ENCODE measurements around the gene NCF4. TPM values are rescaled to one million over a fixed set of nuclear protein-coding genes. Genes with fewer than 3 reads are reported as not detected.

NCF4 gene
- total and polyA plus RNA-seq, 2 donors (not counting 1 experiment from before 2014, with no cell fraction given): 118 to 175 TPM

GRCh38 chr22:36899498-36899897 is 38.7 kb downstream of the NCF4 start:
- 80% methylated on average over 1 of the region's 1 CpG for WGBS (ENCODE audit: insufficient coverage)
- H3K9me3 ChIP-seq (ENCODE audit: control extremely low read depth in 1 of 3, control insufficient read depth in 2 of 3, insufficient read depth in 1 of 3, low read length in 2 of 3): peaks cover 0 to 22% (median 12%) of the 10 kb centered on the region in 3 donors
- TF ChIP-seq, protein P1, sequence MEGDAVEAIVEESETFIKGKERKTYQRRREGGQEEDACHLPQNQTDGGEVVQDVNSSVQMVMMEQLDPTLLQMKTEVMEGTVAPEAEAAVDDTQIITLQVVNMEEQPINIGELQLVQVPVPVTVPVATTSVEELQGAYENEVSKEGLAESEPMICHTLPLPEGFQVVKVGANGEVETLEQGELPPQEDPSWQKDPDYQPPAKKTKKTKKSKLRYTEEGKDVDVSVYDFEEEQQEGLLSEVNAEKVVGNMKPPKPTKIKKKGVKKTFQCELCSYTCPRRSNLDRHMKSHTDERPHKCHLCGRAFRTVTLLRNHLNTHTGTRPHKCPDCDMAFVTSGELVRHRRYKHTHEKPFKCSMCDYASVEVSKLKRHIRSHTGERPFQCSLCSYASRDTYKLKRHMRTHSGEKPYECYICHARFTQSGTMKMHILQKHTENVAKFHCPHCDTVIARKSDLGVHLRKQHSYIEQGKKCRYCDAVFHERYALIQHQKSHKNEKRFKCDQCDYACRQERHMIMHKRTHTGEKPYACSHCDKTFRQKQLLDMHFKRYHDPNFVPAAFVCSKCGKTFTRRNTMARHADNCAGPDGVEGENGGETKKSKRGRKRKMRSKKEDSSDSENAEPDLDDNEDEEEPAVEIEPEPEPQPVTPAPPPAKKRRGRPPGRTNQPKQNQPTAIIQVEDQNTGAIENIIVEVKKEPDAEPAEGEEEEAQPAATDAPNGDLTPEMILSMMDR (IDR thresholded peaks at IDR 0.05): no peak
- no peak for TF ChIP-seq EZH2 (IDR thresholded peaks at IDR 0.05; ENCODE audit: borderline replicate concordance, insufficient read depth, low read depth, low read length, poor library complexity, severe bottlenecking)
- H3K4me3 Mint-ChIP-seq: no peak overlapping the region
- peaks cover 4% of the 10 kb centered on the region for H3K4me1 Mint-ChIP-seq
- no peaks in the 10 kb centered on the region for H3K79me2 ChIP-seq (ENCODE audit: control insufficient read depth, insufficient read depth, low read length)
- H3K36me3 ChIP-seq (replicated peaks in 1 of 2; ENCODE audit: control extremely low read depth in 1 of 2, control insufficient read depth in 1 of 2, extremely low read depth in 1 of 2, insufficient read depth in 2 of 2, low read length in 1 of 2): no peaks in the 10 kb centered on the region
- H3K4me2 ChIP-seq (replicated peaks; ENCODE audit: low read depth, low read length, poor library complexity, severe bottlenecking): no peak overlapping the region
- H3K27ac ChIP-seq (ENCODE audit: low read length in 2 of 2): no peak overlapping the region
- no peak overlapping the region for H2AFZ ChIP-seq (ENCODE audit: insufficient read depth, low read depth, low read length, poor library complexity, severe bottlenecking)
- peaks cover 6% of the 10 kb centered on the region for H3K27me3 Mint-ChIP-seq
- no peak overlapping the region for H3K9ac ChIP-seq (ENCODE audit: low read length)
- H3K4me3 ChIP-seq (ENCODE audit: control extremely low read depth in 1 of 5, extremely low read depth in 1 of 5, insufficient read depth in 1 of 5, low read depth in 2 of 5, low read length in 4 of 5): no peak overlapping the region
- H4K20me1 ChIP-seq (ENCODE audit: control insufficient read depth, insufficient read depth, low read length, poor library complexity, severe bottlenecking): no peaks in the 10 kb centered on the region
- POLR2A ChIA-PET: no interaction called here
- intact Hi-C loops (cut with micrococcal nuclease): no loop called here
- peaks cover 0 to under 1% (median 0%) of the 10 kb centered on the region in 4 experiments for H3K27me3 ChIP-seq (replicated peaks in 1 of 4; ENCODE audit: control extremely low read depth in 1 of 4, control insufficient read depth in 3 of 4, insufficient read depth in 4 of 4, low read length in 3 of 4)
- H3K9me3 Mint-ChIP-seq (ENCODE audit: insufficient read depth): peaks cover 7% of the 10 kb centered on the region
- DNase-seq (no peak), ATAC-seq (ENCODE audit: low read depth) (no peak)
- CTCF ChIA-PET: no interaction called here
- H3K27ac Mint-ChIP-seq: no peak overlapping the region
- no peaks in the 10 kb centered on the region for H3K4me1 ChIP-seq (ENCODE audit: control insufficient read depth in 2 of 2, insufficient read depth in 2 of 2, low read length in 2 of 2)

DNA sequence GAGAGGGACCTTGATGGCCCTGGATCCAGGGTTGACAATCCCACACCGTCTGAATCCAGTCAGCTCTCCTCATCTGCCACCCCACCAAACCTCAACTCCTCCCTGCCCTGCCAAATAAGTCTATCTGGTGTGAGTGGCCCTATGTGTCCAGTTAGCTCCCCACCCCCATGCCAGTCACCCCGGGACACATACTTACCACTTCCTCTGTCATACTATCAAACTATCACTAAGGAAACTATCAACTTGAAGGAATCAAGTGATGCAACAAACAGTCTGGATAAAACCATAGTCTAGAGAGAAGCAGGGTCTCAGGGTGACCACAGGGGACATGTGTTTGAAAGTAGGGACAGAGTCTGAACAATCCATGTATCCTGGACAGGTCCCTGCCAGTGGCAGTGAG is 39.4 kb downstream of the NCF4 start:
- H3K27me3 ChIP-seq (replicated peaks in 1 of 4; ENCODE audit: control extremely low read depth in 1 of 4, control insufficient read depth in 3 of 4, insufficient read depth in 4 of 4, low read length in 3 of 4): peaks cover 0 to 8% (median 4%) of the 10 kb centered on the region in 4 experiments
- H3K4me3 Mint-ChIP-seq: no peak overlapping the region
- H3K27ac ChIP-seq (ENCODE audit: low read length in 2 of 2): no peak overlapping the region
- no peaks in the 10 kb centered on the region for H3K79me2 ChIP-seq (ENCODE audit: control insufficient read depth, insufficient read depth, low read length)
- H3K9ac ChIP-seq (ENCODE audit: low read length): no peak overlapping the region
- H3K9me3 ChIP-seq (ENCODE audit: control extremely low read depth in 1 of 3, control insufficient read depth in 2 of 3, insufficient read depth in 1 of 3, low read length in 2 of 3): peaks cover 0 to 18% (median 12%) of the 10 kb centered on the region in 3 donors
- no peak overlapping the region for H2AFZ ChIP-seq (ENCODE audit: insufficient read depth, low read depth, low read length, poor library complexity, severe bottlenecking)
- no peaks in the 10 kb centered on the region for H3K36me3 ChIP-seq (replicated peaks in 1 of 2; ENCODE audit: control extremely low read depth in 1 of 2, control insufficient read depth in 1 of 2, extremely low read depth in 1 of 2, insufficient read depth in 2 of 2, low read length in 1 of 2)
- no peak for ATAC-seq (ENCODE audit: low read depth)
- H4K20me1 ChIP-seq (ENCODE audit: control insufficient read depth, insufficient read depth, low read length, poor library complexity, severe bottlenecking): no peaks in the 10 kb centered on the region
- ChIA-PET CTCF (no interaction called here), POLR2A (no interaction called here)
- H3K4me1 Mint-ChIP-seq: peaks cover 4% of the 10 kb centered on the region
- no peaks in the 10 kb centered on the region for H3K4me1 ChIP-seq (ENCODE audit: control insufficient read depth in 2 of 2, insufficient read depth in 2 of 2, low read length in 2 of 2)
- H3K27me3 Mint-ChIP-seq: peaks cover 11% of the 10 kb centered on the region
- DNase-seq: no peak
- intact Hi-C loops (cut with micrococcal nuclease): no loop called here
- WGBS (ENCODE audit: insufficient coverage): 54% methylated on average over 2 of the region's 2 CpGs
- H3K9me3 Mint-ChIP-seq (ENCODE audit: insufficient read depth): peaks cover 4% of the 10 kb centered on the region
- no peak overlapping the region for H3K4me3 ChIP-seq (ENCODE audit: control extremely low read depth in 1 of 5, extremely low read depth in 1 of 5, insufficient read depth in 1 of 5, low read depth in 2 of 5, low read length in 4 of 5)
- TF ChIP-seq, protein P1 (IDR thresholded peaks at IDR 0.05): no peak
- TF ChIP-seq EZH2 (IDR thresholded peaks at IDR 0.05; ENCODE audit: borderline replicate concordance, insufficient read depth, low read depth, low read length, poor library complexity, severe bottlenecking): no peak
- no peak overlapping the region for H3K4me2 ChIP-seq (replicated peaks; ENCODE audit: low read depth, low read length, poor library complexity, severe bottlenecking)
- H3K27ac Mint-ChIP-seq: no peak overlapping the region

Data from B cell (primary cell).